ENCODE results near the gene CKS2. TPM values are rescaled to one million over a fixed set of nuclear protein-coding genes. Genes with fewer than 3 reads are reported as not detected.
"Not testable (repeated sequence)": the region's sequence is repeated elsewhere in the genome, so short reads cannot be mapped to it uniquely, and the experiment has no call there.

Gene CKS2
- total and polyA plus RNA-seq, 2 of the 8 experiments (the other 6 are each of a cell fraction or from before 2014, with no cell fraction given) = 337 to 689 TPM

- H2AK5ac ChIP-seq (ENCODE audit: low read depth, low read length); H3K4ac ChIP-seq (replicated peaks; ENCODE audit: insufficient read length, low read depth, low read length); H3K79me2 ChIP-seq (ENCODE audit: control insufficient read depth in 1 of 2, insufficient read depth in 2 of 2, low read length in 2 of 2); FAIRE-seq; H4K8ac ChIP-seq (ENCODE audit: extremely low read depth, insufficient read depth, low read length); H3K79me1 ChIP-seq (ENCODE audit: low read depth, low read length); POLR2A ChIA-PET (ENCODE audit: partially characterized antibody); H3K27ac ChIP-seq (ENCODE audit: low read depth, low read length); H3K4me3 ChIP-seq (ENCODE audit: extremely low read depth in 1 of 4, insufficient read depth in 2 of 4, low read depth in 3 of 4, low read length in 4 of 4); H2BK120ac ChIP-seq (replicated peaks; ENCODE audit: low read depth, low read length); H3K4me2 ChIP-seq (ENCODE audit: insufficient read depth in 1 of 2, low read depth in 2 of 2, low read length in 2 of 2); H3K9ac ChIP-seq (replicated peaks in 1 of 4; ENCODE audit: extremely low read depth in 1 of 4, low read depth in 3 of 4, low read length in 3 of 4); H4K91ac ChIP-seq (replicated peaks; ENCODE audit: insufficient read length, low read length); DNase-seq (ENCODE audit: low read depth in 1 of 2, low spot score in 2 of 2); H2BK20ac ChIP-seq (ENCODE audit: low read length); H3K56ac ChIP-seq (replicated peaks; ENCODE audit: insufficient read length, low read depth, low read length); H3K27me3 ChIP-seq (replicated peaks in 1 of 4; ENCODE audit: control insufficient read depth in 3 of 4, extremely low read depth in 1 of 4, insufficient read depth in 3 of 4, low read length in 3 of 4); H2AFZ ChIP-seq (ENCODE audit: low read length); H4K5ac ChIP-seq (ENCODE audit: insufficient read length, low read depth, low read length); H3K36me3 ChIP-seq (ENCODE audit: control insufficient read depth in 2 of 4, insufficient read depth in 4 of 4, low read length in 3 of 4); H3K18ac ChIP-seq (ENCODE audit: extremely low read depth, low read length); H2BK5ac ChIP-seq (ENCODE audit: low read depth, low read length); H3K14ac ChIP-seq (ENCODE audit: insufficient read length); H3K23me2 ChIP-seq (ENCODE audit: low read depth, low read length); H3K23ac ChIP-seq (ENCODE audit: insufficient read length); H2BK15ac ChIP-seq (ENCODE audit: low read length); H4K20me1 ChIP-seq (replicated peaks in 1 of 2; ENCODE audit: control insufficient read depth in 1 of 2, insufficient read depth in 2 of 2, low read length in 2 of 2); H2BK12ac ChIP-seq (ENCODE audit: low read depth, low read length); H3K4me1 ChIP-seq (replicated peaks in 1 of 4; ENCODE audit: control insufficient read depth in 3 of 4, insufficient read depth in 4 of 4, low read length in 3 of 4): not testable (repeated sequence)
- H3K9me3 ChIP-seq (ENCODE audit: insufficient read depth in 2 of 2, low read depth in 1 of 2, low read length in 1 of 2) = peaks cover 3 to 26% of the 10 kb centered on the region in 2 experiments; a peak in 3 of 4 replicates
- CTCF ChIA-PET (ENCODE audit: partially characterized antibody) = interaction anchor here (1.5 kb wide), 1 partner anchor 265 kb away, joined by 3 read pairs; no protein-coding TSS in a partner anchor
- 94% methylated on average over 2 of the region's 2 CpGs; no CpG with 5 or more reads in 1 of the 2 experiments for WGBS, 2 experiments (ENCODE audit: extremely low coverage in 1 of 2, insufficient coverage in 1 of 2, insufficient read length in 1 of 2, insufficient replicate concordance in 2 of 2, low coverage in 1 of 2, low lambda C conversion rate in 2 of 2, missing lambda C conversion rate in 1 of 2)
Measured at GRCh38 chr9:89276040-89276439, 35.0 kb upstream of the CKS2 start.

Data from H1 (cell line).